HG03066 (cell line): ENCODE data around the gene ZNF346.

ENCODE experiments used
- ATAC-seq: cut with Tn5 transposase; IDR thresholded peaks from one replicate; pipeline ENCODE4 v1.9.1; 2021; ENCODE audit warnings: low read depth; ENCODE audit not compliant: unreplicated experiment

ZNF346 gene

DNA sequence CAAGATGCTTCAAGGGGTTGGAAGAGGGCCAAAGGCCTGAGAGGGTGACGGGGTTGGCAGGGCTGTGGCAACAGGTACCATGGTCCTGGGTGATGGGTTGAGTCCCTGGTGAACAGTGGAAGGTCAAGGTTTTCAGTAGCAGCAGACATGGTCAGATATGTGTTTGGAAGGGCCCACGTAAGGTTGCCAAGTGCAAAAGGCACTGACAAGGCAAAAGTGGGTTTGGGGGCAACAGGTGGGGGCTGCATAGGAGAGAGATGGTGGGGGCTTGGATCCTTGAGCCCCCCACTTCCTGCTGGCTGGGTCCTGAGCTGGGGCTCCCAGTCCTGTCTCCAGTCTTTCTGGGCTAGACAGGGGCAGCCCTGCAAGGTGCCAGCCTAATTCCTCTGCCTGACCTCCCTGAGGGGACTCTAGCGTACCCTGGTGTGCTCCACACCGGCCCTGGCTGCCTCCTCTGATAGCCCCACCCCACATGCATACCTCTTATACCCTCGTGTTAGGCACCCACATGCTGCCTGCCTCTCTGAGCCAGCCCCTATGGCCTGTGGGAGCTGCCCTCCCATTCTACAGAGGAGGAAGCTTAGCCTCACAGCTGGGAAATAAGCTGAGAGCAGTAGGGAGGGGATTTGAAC is 90.2 kb downstream of the ZNF346 start:
- ATAC-seq = no peak

DNA sequence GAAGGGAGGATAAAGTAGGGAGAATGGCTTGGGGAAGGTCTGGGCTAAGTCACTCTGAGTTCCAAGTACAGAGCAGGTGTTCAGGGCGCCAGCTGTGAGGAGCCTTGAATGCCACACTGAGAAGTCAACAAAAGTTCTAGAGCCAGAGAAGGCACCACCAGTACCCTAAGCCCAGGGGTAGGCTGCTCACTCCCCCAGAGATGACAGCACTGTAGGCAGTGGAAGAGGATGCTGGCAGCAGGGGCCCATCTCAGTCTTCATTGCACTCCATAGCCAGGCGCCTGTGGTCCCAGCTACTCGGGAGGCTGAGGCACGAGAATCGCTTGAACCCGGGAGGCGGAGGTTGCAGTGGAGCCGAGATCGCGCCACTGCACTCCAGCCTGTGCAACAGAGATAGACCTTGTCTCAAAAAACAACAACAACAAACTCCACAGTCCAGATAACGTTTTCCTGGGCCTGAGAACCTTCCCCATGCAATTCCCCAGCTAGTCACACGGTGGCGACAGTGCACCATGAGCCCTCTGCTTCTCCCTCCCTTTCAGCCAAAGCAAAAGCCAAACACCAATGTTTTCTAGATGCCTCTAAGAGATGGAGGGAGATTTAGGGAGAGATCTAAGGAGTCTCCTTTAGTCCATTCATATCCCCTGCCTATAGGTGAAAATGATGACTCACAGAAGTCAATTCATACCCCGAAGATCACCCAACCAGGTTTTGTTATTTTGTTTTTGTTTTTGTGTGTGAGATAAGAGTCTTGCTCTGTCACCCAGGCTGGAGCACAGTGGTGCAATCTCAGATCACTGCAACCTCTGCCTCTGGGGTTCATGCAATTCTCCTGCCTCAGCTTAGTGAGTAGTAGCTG is 91.3 kb downstream of the ZNF346 start:
- no peak for ATAC-seq

DNA sequence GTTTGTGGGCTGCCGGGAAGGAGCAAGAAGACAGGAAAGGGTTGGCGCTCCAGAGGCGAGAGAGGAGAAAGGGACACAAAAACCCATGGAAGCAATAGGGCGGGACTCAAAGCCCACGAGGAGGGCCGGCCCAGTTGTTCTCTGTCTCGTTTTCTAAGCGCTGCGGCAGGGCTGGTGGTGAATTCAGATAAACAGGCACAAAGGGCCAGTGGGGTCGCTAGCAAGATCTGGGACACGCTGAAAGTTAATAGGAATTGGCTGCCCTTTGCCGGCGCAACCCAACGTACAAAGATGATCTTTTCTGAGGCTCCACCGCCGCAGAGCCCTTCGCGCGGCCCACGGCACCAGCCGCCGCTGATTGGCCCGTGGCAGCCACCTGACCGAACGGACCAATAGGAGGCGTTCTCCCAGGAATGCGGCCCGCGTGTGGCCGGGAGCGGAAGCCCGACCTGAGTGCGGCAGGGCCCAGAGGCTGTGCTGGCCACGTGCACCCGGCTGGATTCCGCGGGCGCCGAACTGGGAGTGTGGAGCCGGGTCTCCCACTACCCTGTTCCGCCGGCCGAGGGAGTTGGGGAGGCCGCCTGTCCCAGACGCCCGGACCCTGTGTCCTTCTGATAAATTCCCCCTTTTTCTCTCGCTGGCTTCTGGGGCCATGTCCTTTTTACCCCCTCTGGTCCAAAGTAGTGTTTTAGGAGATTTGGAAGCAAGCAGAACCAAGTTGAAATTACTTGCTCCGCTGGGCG is 94.3 kb downstream of the ZNF346 start:
- no peak for ATAC-seq

DNA sequence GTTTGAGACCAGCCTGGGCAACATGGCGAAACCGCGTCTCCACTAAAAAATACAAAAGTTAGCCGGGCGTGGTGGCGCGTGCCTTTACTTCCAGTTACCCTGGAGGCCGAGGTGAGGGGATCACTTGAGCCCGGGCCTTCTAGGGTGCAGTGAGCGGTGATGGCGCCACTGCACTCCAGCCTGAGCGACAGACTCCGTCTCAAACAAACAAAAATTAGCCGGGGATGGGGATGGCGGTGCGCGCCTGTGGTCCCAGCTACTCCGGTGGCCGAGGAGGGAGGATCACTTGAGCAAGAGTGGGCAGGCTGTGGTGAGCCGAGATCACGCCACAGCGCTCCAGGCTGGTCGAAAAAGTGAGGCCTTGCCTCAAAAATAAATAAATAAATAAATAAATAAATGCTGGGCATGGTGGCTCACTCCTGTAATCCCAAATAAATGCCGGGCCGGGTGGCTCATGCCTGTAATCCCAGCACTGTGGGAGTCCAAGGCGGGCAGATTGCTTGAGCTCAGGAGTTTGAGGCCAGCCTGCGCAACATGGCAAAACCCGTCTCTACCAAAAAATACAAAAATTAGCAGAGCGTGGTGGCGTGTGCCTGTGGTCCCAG is 95.0 kb downstream of the ZNF346 start:
- ATAC-seq = no peak

DNA sequence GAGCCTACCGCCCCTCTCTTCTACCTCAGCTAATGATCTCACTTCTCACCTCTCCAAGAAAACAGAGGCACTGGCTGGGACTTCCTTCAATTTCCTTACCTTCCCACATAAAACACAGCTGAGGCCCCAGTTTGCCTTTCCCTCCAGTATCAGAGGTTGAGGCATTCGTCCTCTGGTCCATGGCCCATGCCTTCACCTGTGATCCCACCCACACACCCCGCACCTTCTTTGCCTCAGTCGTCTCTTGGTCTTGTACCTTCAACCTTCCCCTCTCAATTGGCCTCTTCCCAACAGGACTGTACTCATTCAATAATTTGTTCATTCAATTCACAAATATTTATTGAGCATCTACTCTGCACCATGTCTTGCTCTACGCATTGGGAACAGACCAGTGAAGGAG is 100.1 kb downstream of the ZNF346 start:
- ATAC-seq = no peak

DNA sequence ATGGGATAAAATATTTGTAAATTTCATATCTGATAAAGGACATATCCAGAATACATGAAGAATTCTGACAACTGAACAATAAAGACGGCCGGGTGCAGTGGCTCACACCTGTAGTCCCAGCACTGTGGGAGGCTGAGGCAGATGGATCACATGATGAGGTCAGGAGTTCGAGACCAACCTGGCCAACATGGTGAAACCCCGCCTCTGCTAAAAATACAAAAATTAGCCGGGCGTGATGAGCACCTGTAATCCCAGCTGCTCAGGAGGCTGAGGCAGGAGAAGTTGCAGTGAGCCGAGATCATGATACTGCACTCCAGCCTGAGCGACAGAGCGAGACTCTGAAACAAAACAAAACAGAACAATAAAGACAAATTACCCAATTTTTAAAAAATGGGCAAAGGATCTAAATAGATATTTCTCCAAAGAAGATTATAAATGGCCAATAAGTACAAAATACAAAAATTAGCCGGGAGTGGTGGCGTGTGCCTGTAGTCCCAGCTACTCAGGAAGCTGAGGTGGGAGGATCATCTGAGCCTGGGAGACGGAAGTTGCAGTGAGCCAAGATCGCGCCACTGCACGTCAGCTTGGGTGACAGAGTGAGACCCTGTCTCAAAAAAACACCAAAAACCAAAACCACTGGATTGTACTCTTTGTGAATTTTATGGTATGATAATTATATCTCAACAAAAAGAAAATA is 101.4 kb downstream of the ZNF346 start:
- no peak for ATAC-seq

DNA sequence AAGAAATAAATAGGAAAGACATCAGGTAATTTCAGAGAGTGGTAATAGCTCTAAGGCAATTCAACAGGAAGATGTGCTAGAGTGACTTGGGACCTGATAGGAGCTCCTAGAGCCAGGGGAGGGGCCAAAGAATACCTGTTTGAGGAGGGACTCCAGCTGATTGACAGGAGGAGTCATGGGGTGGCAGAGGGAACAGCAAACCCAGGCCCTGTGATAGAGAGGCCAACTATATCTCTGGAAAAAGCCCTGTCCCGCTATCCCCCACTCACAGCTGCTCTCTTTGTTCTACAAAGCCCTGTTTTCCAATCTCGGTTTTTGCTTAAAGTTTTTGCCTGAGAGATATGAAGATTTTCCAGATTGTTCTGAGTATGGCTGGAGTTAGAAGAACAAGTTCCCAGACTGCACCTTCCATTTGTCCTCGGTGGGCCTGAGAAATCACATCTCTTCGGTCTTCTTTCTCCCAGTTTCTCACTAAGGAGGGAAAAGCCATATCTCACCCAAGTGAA is 102.0 kb downstream of the ZNF346 start:
- ATAC-seq = no peak

DNA sequence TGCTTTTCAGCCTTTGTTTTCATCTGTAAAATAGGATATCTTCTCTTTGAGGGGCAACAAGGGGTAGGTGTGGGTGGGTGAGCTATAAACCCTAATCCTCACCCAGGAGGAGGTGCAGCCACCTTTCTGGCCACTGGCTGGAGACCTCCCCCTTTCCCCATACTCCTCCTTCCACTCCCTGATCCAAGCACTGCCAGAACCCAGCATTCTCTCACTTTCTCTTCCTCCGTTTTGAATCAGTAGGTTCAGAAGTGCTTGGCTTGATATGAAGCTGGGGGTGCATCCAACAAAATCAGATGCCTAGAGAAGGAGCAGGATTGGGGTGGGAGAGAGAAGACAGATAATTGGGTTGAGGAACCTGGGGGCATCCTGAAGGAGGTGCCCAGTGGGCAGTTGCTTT is 104.3 kb downstream of the ZNF346 start:
- no peak for ATAC-seq

DNA sequence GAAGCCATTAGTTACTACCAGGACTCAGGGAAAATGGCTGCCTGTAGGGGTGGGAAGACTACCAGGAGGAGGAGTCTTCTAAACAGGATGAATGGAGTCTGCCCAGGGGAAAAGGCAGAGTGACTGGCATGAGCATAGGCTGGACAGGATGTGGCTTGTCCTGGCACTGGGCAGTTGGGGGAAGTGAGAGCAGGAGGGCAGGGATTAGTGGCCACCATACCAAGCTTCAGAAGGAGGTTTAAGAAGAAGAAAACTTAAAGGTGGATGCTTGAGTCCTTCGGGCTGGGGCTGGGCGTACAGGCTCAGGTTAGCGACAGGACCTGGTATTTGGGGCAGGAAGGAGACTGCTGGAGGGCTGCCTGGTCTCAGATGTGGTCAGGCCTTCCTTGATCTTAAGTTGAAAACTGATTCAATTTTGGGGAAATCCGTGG is 106.1 kb downstream of the ZNF346 start:
- no peak for ATAC-seq

DNA sequence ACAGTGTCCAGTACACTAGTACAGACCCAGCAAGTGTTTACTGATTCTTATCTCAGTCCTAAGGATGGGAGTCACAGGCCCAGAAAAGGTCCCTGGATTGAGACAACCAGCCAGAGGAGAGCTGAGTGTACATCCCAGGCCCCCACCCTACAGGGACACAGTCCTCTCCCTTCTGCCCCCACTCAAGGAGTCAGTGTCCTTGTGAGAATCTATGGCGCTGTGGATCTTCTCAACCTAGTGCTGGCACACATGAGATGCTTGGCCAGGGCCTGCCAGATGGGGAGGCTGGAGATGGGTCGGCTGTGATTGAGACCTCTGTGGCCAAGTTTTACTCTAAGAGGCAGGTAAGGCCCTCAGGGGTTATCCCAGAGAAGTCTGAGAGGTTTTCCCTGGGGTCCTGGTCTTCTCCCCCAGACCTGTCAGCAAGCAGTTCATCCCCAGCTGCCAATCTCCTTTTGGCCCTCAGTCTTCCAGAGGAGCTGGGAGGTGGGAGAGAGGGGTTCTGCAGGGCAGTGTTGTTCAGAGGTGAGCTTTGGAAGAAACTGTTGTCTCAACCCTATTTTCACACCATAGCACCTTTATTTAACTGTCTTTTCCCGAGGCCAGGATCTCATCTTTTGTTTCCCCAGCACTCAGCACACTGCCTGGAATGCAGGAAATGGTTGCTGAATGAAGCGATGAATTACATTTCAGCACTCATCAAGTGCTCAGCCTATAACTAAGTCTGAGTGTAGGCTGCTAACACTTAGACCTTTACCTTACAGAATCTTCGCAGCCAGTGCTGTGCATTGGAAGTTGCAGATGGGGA is 107.9 kb downstream of the ZNF346 start:
- no peak for ATAC-seq
